ENCODE results near the gene TGFB2.

TGFB2 gene

GRCh38 chr1:218362418-218363076 lies 17.4 kb downstream of the TGFB2 start:
- no peak for DNase-seq

DNA sequence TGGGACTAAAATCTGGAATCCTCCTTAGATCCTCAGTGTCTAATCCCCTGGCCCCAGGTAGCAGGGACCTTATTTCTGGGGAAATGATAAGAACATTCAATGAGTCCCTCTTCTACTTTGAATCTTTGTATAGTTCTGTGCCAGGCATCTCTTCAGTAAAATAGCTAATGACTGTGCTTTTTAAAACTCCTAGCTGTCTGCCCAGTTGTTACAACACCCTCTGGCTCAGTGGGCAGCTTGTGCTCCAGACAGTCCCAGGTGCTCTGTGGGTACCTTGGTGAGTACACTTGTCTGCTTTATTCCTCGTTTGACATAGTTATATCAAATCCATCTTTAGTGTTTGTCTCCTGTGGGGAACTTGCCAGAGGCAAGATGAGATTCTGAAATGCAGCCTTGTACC lies 18.0 kb downstream of the TGFB2 start:
- no peak for DNase-seq

DNA sequence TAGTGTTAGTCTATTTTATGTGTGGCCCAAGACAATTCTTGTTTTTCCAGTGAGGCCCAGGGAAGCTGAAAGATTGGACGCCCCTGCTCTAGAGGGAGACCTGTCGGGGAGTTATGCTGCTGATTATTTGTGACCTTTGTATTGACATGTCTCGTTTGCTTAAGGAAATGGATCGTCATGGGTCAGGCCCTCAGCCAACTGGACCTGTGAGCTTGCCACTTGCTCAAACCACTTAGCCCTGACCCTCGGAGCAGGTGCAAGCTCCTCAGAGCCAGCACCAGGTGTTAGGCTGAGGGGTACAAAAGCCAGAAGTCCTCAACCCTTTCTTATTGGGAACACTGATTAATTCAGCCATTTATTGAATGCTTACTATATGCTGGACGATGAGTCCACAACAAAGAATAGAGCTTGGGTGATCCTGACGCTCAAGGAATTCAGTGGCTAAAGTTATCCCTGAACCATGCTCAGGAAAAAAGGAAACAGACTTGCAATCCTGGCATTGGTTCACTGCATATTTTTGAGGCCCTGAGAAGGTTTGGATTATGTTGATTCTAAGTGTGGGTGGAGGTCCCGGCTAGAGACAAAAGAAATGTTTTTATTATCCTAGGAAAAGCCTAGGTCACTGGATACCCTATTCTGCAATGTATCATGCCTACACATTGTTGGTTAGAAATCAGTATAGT lies 19.0 kb downstream of the TGFB2 start:
- no peak for DNase-seq

GRCh38 chr1:218365226-218365999 lies 20.3 kb downstream of the TGFB2 start:
- no peak for DNase-seq

GRCh38 chr1:218366322-218367052 lies 21.4 kb downstream of the TGFB2 start:
- DNase-seq = no peak

- DNase-seq = no peak
Observed at GRCh38 chr1:218367118-218367517, 22.0 kb downstream of the TGFB2 start.

GRCh38 chr1:218368686-218369085 lies 23.6 kb downstream of the TGFB2 start:
- no peak for DNase-seq

DNA sequence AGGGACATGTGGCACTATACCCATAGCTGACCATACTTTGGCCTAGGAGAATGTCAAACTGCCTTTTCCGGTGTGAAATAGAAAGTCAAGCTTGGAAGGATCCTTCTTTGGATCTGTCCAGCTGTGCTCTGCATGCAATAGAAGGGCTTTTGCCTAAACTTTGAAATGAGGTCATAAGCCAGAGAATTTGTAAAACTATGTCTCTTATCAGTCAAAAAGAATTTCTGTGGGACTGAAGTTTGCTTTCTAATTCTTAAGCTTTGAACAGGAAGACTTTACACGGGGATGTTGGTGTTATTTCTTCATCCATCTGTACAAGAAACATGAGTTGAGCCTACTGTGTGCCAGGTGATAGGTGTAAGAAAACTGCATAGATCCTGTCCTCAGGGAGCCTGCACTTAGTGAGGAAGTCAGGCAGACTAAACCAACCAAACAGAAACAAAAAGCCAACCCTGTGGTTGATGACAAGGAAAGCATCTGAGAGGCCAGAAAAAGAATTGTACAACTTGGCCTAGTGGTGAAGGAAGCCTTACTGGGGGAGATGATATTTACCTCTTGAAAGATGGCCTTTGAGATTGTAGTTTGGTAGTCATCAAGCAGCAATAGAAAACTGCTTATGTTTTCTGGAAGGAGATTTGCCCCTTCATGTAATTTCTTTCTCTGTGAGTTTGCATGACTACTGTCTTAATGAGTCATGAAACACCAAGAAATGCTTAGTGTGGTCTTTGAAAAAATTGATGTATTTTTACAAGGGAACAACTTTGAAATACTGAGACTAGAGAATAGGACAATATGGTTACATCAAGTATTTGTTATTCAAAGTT lies 24.8 kb downstream of the TGFB2 start:
- DNase-seq = no peak

GRCh38 chr1:218371927-218372672 lies 27.0 kb downstream of the TGFB2 start:
- no peak for DNase-seq

DNA sequence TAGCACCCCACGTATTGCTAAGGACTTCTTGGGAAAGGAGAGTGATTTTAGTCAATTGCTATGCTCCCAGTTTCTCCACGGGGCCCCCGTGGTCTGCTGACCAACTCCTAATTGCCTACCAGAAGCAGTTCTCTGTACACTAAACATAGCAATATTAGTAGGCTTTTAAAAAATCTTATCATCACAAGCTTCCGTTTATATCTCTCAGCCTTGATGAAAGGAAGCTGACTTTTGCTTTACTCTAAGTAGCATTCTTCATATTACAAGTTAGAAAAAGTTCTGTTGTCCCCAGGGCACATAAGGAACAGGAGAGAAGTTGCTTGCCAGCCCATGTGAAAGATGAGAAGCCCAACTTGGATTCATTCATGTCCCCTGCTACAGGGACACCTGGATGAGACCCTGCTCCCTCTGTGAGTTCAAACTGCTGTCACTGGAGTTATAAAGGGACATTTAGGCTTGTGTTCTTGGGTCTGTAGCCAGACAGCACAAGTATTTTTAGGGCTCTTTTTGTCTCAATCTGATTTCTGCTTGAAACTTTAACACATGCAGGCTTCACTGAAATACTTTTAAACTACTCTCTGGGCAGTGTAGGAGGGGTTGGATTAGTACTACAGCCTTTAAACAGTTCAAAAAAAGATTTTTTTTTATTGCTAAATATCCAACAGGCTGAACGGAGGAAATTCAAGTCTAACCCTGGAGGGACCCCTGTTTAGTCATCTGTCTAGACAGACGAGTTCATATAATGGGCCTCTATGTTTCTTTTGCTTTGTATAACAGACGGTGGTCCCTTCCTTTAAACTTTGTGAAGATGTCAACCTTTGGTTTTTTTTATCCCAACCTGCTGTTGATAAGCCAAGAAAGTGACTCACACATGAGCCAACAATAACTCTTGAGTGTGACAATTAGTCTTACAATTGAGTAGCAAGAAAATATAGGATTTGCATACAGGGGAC lies 29.5 kb downstream of the TGFB2 start:
- no peak for DNase-seq

DNA sequence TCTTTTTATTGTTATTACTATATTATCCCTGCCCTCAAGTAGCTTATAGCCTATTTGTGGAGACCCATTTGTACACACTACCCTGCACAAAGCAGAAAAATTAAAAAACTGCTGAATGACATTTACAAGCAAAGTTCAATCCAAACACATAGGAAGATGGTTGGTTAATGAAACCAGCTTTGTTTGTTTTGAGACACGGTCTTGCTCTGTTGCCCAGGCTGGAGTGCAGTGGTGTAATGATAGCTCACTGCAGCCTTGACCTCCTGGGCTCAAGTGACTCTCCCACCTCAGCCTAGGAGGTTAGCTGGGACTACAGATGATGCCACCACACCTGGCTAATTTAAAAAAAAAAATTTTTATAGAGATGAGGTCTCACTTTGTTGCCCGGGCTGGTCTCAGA lies 31.6 kb downstream of the TGFB2 start:
- DNase-seq = no peak

- DNase-seq = peak; percentile 86
Observed at GRCh38 chr1:218377143-218377660, 32.1 kb downstream of the TGFB2 start.

DNA sequence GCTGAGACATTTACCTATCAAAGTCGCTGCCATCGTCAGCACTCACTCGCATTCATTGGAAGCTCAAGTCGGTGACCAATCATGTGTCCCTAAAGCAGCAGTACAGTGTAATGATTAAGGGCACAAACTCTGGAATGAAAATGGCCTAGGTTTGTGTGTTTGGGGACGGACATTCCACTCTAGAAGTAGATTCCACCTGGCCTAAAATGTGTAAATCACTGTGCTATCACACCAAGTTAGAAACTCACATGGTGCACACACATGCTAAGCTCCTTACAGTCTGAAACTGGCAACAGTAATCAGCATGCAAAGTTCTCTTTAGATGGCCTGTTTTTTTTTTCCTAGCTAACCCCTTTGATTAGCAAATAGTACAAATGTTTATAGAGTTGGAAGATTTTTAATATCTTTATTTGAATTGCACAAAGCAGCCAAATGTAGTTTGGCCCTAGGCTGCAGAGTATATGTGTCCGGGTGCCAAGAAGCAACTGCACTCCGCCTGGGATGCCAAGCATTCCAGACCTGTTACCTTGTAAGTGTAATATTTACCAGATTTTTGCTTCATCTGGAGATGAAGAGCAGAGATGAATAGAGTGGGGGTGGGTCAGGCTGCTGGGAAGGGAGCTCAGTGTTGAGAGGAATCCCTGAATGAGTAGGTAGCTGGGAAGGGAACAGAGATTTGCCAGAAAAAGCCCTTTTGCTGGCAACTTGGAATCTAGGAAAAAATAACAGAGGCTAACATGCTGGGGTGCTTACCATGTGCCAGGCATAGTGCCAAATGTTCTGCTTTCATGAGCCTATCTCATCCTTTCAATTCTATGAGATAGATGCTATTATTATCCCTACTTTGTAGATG lies 35.2 kb downstream of the TGFB2 start:
- no peak for DNase-seq

DNA sequence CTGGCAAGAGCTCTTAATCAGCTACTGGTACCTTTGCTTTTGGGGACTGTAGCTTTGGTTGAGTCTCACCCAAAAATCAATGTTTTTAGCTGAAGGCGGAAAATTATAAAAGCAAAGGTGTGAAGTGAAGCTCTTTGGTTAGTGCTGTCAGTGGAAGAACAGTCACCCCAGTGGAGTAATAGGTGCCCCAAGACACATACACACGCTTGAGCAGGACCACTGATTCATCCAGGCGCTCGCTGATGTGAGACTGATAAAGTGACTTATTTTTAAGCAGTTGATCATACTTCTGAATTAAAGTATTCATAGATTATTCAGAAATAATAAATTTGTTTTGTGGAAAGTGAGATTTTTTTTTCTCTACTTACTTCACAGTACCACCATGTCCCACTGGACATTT lies 37.1 kb downstream of the TGFB2 start:
- no peak for DNase-seq

GRCh38 chr1:218383051-218383450 lies 37.9 kb downstream of the TGFB2 start:
- no peak for DNase-seq

- DNase-seq = no peak
Observed at GRCh38 chr1:218383681-218384080, 38.5 kb downstream of the TGFB2 start.

GRCh38 chr1:218384581-218384993 lies 39.5 kb downstream of the TGFB2 start:
- no peak for DNase-seq

GRCh38 chr1:218388591-218388990 lies 43.5 kb downstream of the TGFB2 start:
- DNase-seq = no peak

- no peak for DNase-seq
Observed at GRCh38 chr1:218390618-218391017, 45.5 kb downstream of the TGFB2 start.
